Right forelimb (tissue), 1 donor: Measurements from ENCODE around the gene RENBP.

ENCODE experiments used
- DNase-seq: peaks from one replicate; pipeline ENCODE4 v3.0.0-alpha.2; 2018

The RENBP gene

GRCh38 chrX:153970357-153971123 lies 26.1 kb upstream of the RENBP start:
- peak; percentile 70 for DNase-seq

- no peak for DNase-seq
Measured at GRCh38 chrX:153969904-153970356, 25.5 kb upstream of the RENBP start.

GRCh38 chrX:153969125-153969903 lies 24.9 kb upstream of the RENBP start:
- DNase-seq: no peak

GRCh38 chrX:153968754-153969124 lies 24.3 kb upstream of the RENBP start:
- no peak for DNase-seq

GRCh38 chrX:153968255-153968654 lies 23.8 kb upstream of the RENBP start:
- no peak for DNase-seq

GRCh38 chrX:153967536-153968224 lies 23.2 kb upstream of the RENBP start:
- no peak for DNase-seq

- DNase-seq: no peak
Measured at GRCh38 chrX:153966841-153967535, 22.5 kb upstream of the RENBP start.

- DNase-seq: no peak
Measured at GRCh38 chrX:153966283-153966688, 21.8 kb upstream of the RENBP start.

- no peak for DNase-seq
Measured at GRCh38 chrX:153965406-153965805, 21.0 kb upstream of the RENBP start.

- DNase-seq: no peak
Measured at GRCh38 chrX:153964105-153964504, 19.7 kb upstream of the RENBP start.

- DNase-seq: no peak
Measured at GRCh38 chrX:153963546-153963945, 19.1 kb upstream of the RENBP start.

GRCh38 chrX:153961292-153961691 lies 16.8 kb upstream of the RENBP start:
- no peak for DNase-seq

- no peak for DNase-seq
Measured at GRCh38 chrX:153960786-153961185, 16.3 kb upstream of the RENBP start.

GRCh38 chrX:153960077-153960476 lies 15.6 kb upstream of the RENBP start:
- DNase-seq: no peak

- no peak for DNase-seq
Measured at GRCh38 chrX:153959649-153960048, 15.2 kb upstream of the RENBP start.

- DNase-seq: no peak
Measured at GRCh38 chrX:153958605-153959004, 14.2 kb upstream of the RENBP start.

- no peak for DNase-seq
Measured at GRCh38 chrX:153957224-153957623, 12.8 kb upstream of the RENBP start.

GRCh38 chrX:153956044-153956907 lies 11.8 kb upstream of the RENBP start:
- DNase-seq: no peak

- no peak for DNase-seq
Measured at GRCh38 chrX:153955228-153955732, 10.8 kb upstream of the RENBP start.

GRCh38 chrX:153954558-153955227 lies 10.2 kb upstream of the RENBP start:
- DNase-seq: no peak

- no peak for DNase-seq
Measured at GRCh38 chrX:153953892-153954557, 9.6 kb upstream of the RENBP start.
